OCI-M1 (cell line): ENCODE results near the gene CAMKMT.

Experiments
- DNase-seq: peaks from one replicate; lab custom pipeline; 2025; lab: John Stamatoyannopoulos, UW

CAMKMT gene

GRCh38 chr2:44689516-44689915 is 327.8 kb downstream of the CAMKMT start:
- no peak for DNase-seq

- DNase-seq = no peak
Measured at GRCh38 chr2:44691174-44691785, 329.5 kb downstream of the CAMKMT start.

- no peak for DNase-seq
Measured at GRCh38 chr2:44692821-44693220, 331.1 kb downstream of the CAMKMT start.

DNA sequence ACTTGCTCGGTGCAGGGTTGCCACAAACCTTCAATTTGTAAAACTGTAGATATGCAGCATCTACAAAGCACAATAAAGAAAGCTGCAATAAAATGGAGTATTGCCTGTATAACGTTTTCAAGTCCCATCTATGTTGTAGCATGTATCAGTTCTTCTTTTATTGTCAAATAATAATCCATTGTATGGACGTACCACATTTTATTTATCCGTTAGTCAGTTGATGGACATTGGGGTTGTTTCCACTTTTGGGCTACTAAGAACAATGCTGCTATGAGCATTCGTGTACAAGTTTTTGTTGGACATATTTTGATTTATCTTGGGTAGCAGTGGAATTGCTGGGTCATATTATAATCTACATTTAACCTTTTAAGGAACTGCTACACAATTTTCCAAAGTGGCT is 339.1 kb downstream of the CAMKMT start:
- no peak for DNase-seq

- no peak for DNase-seq
Measured at GRCh38 chr2:44705356-44705755, 343.6 kb downstream of the CAMKMT start.

- DNase-seq = no peak
Measured at GRCh38 chr2:44705876-44706480, 344.2 kb downstream of the CAMKMT start.

GRCh38 chr2:44706681-44707553 is 345.2 kb downstream of the CAMKMT start:
- no peak for DNase-seq

GRCh38 chr2:44707945-44708660 is 346.4 kb downstream of the CAMKMT start:
- peak; percentile 85 for DNase-seq

DNA sequence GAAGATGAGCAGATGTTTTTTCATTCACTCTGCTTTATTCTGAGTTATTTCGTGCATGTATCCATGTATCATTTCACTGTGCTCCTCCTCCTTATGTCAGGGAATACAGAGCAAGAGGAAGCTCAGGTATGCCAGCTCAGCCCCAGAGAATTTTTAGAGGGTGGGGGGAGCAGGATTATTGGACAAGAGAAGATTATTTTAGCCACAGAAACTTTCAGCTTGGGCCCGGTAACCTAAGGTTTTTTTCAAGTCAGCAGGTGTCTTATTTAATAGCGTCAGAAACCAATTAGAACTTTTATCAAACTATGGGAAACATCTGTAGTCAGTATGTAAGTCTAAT is 346.9 kb downstream of the CAMKMT start:
- DNase-seq = no peak

GRCh38 chr2:44713170-44713569 is 351.4 kb downstream of the CAMKMT start:
- no peak for DNase-seq

DNA sequence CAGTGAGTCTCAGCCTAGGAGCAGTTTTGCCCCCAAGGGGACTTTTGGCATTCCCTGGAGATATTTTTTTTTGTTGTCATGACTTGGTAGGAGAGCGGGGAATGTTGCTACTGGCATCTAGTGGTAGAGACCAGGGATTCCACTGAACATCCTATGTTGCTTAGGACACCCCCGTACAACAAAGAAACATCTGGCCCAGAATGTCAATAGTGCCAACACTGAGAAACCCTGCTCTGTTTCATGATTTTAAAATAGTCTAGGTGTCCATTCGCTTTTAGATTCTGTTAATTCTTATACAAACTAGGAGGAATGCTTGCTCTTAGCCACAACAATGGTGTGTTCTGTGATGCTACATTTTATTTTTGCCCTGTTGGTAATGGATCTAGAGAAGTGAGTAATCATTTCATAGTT is 353.9 kb downstream of the CAMKMT start:
- peak; percentile 16 for DNase-seq

GRCh38 chr2:44716131-44716530 is 354.4 kb downstream of the CAMKMT start:
- DNase-seq = no peak

DNA sequence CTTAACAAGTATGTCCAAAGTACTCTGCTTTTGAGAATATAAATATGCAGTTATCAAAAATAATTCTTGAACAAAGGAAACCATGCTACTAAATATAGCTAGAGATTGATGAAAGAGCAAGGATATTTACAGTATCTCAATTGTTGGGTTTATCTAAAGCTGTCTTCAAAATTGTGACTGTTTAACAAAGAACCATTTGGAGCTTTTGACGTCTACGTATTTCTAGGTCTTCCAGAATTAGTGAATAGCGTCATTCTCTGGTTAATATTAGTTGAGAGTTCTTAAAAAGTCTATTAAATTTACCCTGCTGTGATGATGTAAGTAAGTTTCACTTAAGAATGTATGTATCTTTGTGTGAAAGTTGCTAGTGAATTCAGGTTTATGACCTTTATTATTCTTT is 356.7 kb downstream of the CAMKMT start:
- DNase-seq = no peak

GRCh38 chr2:44719562-44719961 is 357.8 kb downstream of the CAMKMT start:
- no peak for DNase-seq

DNA sequence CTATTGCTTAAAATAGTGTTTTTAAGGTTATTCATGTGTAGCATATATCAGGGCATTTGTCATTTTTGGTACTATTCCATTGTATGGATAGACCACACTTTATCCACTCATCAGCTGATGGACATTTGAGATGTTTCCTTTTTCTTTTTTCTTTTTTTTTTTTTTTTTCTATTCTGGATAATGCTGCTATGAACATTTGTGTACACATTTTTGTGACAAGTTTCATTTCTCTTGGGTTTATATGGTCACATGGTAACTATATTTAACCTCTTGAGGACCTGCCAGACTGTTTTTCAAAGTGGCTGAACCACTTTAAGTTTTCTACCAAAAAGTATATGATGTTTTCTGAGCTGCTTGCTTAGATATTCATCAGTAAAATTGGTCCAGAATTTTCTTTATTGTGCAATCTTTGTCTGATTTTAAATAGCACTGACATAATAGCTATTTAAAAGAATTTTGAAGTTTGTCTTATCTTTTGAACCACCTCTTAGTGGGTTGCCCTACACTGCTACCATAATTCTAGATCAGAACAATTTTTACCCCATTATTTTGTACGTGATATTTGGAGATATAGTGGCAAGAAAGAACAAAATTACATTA is 360.4 kb downstream of the CAMKMT start:
- DNase-seq = peak; percentile 10

GRCh38 chr2:44723921-44724320 is 362.2 kb downstream of the CAMKMT start:
- no peak for DNase-seq

DNA sequence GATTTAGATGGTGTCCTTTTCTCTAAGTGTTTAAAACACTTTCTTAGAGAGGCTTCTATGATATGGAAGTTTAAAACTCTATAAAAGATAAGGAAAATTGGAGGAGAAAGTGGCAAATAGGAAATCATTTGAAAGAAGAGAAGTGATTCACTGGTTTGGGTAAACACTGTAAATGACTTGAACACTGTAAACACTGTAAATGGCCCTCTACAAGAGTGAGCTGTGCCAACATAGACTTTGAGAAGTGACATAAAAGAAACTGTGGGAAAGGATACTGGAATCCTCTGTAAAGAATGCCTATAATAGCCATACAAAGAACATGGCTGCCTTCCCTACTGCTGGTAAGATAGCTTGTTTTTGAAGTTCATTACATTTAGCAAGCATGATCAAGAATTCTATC is 368.8 kb downstream of the CAMKMT start:
- DNase-seq = no peak

DNA sequence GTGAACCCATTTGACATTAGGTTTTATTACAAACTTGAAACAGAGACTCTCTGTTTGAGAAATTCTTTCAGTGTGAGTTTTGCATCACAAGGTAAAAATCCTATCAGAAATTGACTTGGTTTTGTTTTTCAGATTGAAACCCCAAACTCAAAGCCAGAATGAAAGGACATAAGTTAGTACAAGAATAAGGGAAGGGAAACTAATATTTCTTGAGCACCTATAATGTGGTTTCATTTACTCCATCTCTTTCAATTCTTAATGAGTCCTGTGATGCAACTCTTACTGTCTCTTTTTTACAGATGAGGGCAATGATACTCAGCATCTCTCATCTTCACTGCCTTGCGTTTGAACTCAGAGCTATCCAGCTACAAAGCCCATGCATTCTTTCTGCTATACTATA is 369.8 kb downstream of the CAMKMT start:
- DNase-seq = no peak

GRCh38 chr2:44736270-44736942 is 374.7 kb downstream of the CAMKMT start:
- DNase-seq = peak; percentile 3

DNA sequence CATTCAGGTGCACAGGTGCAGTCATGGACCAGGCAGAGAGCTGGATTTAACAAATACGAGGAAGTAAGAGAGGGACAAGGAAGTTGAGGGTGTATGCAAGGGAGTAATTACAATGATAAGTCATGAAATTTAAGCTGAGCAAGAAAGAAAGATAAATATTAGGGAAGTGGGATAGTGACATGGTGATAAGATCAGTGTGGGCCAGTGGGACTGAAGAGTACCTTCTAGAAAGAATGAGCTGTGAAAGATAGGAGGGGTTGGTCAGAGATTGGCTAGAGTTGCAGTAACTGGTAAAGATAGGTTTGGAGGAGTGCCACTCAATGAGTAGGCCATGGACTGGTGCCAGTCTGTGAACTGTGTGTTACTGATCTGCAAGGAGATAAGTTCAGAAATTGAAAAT is 378.9 kb downstream of the CAMKMT start:
- peak; percentile 67 for DNase-seq

- no peak for DNase-seq
Measured at GRCh38 chr2:44741507-44741906, 379.8 kb downstream of the CAMKMT start.

DNA sequence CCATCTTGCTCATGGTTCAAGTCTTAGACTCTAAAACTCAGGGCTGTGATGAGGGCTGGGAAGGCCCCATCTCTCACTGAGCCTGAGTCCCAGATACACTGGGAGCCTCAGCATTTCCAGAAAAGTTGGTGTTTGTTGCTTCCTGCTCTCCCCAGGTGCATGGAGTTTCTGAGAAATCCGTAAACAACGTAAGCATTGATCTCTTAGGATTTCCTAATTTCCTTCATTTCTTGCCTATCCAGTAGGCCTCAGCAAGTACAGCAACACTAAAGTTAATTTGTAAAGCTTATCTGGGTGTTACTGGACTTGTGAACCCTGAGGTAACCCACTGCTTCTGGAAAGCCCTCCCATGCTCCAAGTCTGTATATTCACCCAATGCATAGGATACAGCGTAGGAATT is 380.3 kb downstream of the CAMKMT start:
- no peak for DNase-seq
